H1 (cell line): Measurements from ENCODE around the gene CLDN6. TPM values are rescaled to one million over a fixed set of nuclear protein-coding genes. Genes with fewer than 3 reads are reported as not detected.
A peak's percentile ranks its signal among the peaks of the same experiment; 100 is the strongest.

Experiments
- CTCF ChIA-PET: fragments of 300-600 bp; sonication (Branson Sonifier 250); formaldehyde crosslinking; loops from one replicate; lab custom pipeline; 2021; ENCODE audit not compliant: partially characterized antibody; lab: Charles Lee
- POLR2A ChIA-PET: fragments of 300-600 bp; sonication (Branson Sonifier 250); formaldehyde crosslinking; loops from one replicate; lab custom pipeline; 2021; ENCODE audit warnings: inconsistent platforms; ENCODE audit not compliant: partially characterized antibody; lab: Charles Lee
- DNase-seq, 2 experiments: peaks; one replicate each; pipeline versions ENCODE4 v3.0.0 to v3.0.0-alpha.2; 2010 to 2022; ENCODE audit warnings: low spot score in 2 of 2, low read depth in 1 of 2, mixed read lengths in 1 of 2
- FAIRE-seq: peaks from 2 replicates; lab custom pipeline; 2011; peaks lifted over from hg19 to GRCh38; lab: Jason Lieb, UNC
- H2AFZ ChIP-seq: 2 replicates; pipeline ENCODE4 v1.8.1; 2012; ENCODE audit warnings: low read length, inconsistent platforms
- H2AK5ac ChIP-seq: 2 replicates; pipeline ENCODE4 v1.6.1; 2013; ENCODE audit warnings: low read depth, low read length
- H2BK120ac ChIP-seq: replicated peaks from 2 replicates; pipeline ENCODE3; 2013; ENCODE audit warnings: low read depth, low read length, inconsistent platforms
- H2BK12ac ChIP-seq: 2 replicates; pipeline ENCODE4 v1.6.1; 2013; ENCODE audit warnings: low read depth, low read length
- H2BK15ac ChIP-seq: 2 replicates; pipeline ENCODE4 v1.6.1; 2013; ENCODE audit warnings: low read length
- H2BK20ac ChIP-seq: 2 replicates; pipeline ENCODE4 v1.6.1; 2013; ENCODE audit warnings: low read length
- H2BK5ac ChIP-seq: 2 replicates; pipeline ENCODE4 v1.6.1; 2013; ENCODE audit warnings: low read depth, low read length
- H3K14ac ChIP-seq: 2 replicates; pipeline ENCODE4 v1.6.1; 2013; ENCODE audit warnings: inconsistent platforms; ENCODE audit not compliant: insufficient read length
- H3K18ac ChIP-seq: 2 replicates; pipeline ENCODE4 v1.6.1; 2013; ENCODE audit warnings: low read length; ENCODE audit errors: extremely low read depth
- H3K23ac ChIP-seq: 2 replicates; pipeline ENCODE4 v1.6.1; 2013; ENCODE audit warnings: inconsistent platforms; ENCODE audit not compliant: insufficient read length
- H3K23me2 ChIP-seq: 2 replicates; pipeline ENCODE4 v1.6.1; 2013; ENCODE audit warnings: low read depth, low read length
- H3K27ac ChIP-seq: 2 replicates; pipeline ENCODE4 v1.6.1; 2011; ENCODE audit warnings: low read depth, low read length, inconsistent platforms
- H3K27me3 ChIP-seq, 4 experiments: replicated peaks in 1 of 4; 1 replicate in 1 of 4; 2 replicates in 3 of 4; pipeline versions ENCODE4 v1.6.1 to v1.8.1; 2011 to 2013; ENCODE audit warnings: low read length in 3 of 4, mild to moderate bottlenecking in 3 of 4, inconsistent platforms in 2 of 4, mixed read lengths in 2 of 4, moderate library complexity in 1 of 4; ENCODE audit not compliant: control insufficient read depth in 3 of 4, insufficient read depth in 3 of 4; ENCODE audit errors: extremely low read depth in 1 of 4
- H3K36me3 ChIP-seq, 4 experiments: 2 replicates each; pipeline versions ENCODE4 v1.6.1 to v1.8.1; 2011 to 2013; ENCODE audit warnings: mild to moderate bottlenecking in 4 of 4, low read length in 3 of 4, moderate library complexity in 2 of 4, control low read depth in 1 of 4, inconsistent platforms in 1 of 4; ENCODE audit not compliant: insufficient read depth in 4 of 4, control insufficient read depth in 2 of 4
- H3K4ac ChIP-seq: replicated peaks from 2 replicates; pipeline ENCODE3; 2013; ENCODE audit warnings: low read length, low read depth, mixed read lengths, inconsistent platforms; ENCODE audit not compliant: insufficient read length
- H3K4me1 ChIP-seq, 4 experiments: replicated peaks in 1 of 4; 1 replicate in 1 of 4; 2 replicates in 3 of 4; pipeline versions ENCODE4 v1.6.1 to v1.8.1; 2011 to 2013; ENCODE audit warnings: low read length in 3 of 4, inconsistent platforms in 2 of 4, mixed read lengths in 1 of 4; ENCODE audit not compliant: insufficient read depth in 4 of 4, control insufficient read depth in 3 of 4
- H3K4me2 ChIP-seq, 2 experiments: 2 replicates each; pipeline versions ENCODE4 v1.6.1 to v1.8.1; 2011 to 2013; ENCODE audit warnings: low read depth in 2 of 2, low read length in 2 of 2, control low read depth in 1 of 2, inconsistent platforms in 1 of 2, mild to moderate bottlenecking in 1 of 2; ENCODE audit not compliant: insufficient read depth in 1 of 2
- H3K4me3 ChIP-seq, 4 experiments: fragments of 200-600, 300-600 bp in 1 of 4; sonication (generic), shearing (Covaris generic), sonication (Bioruptor Twin) in 1 of 4; 2 replicates each; pipeline versions ENCODE4 v1.5.1 to v1.8.1; 2011 to 2016; ENCODE audit warnings: low read length in 4 of 4, low read depth in 3 of 4, control low read depth in 2 of 4, inconsistent platforms in 2 of 4, mild to moderate bottlenecking in 2 of 4, mixed read lengths in 1 of 4, moderate library complexity in 1 of 4; ENCODE audit not compliant: insufficient read depth in 2 of 4; ENCODE audit errors: extremely low read depth in 1 of 4
- H3K56ac ChIP-seq: replicated peaks from 2 replicates; pipeline ENCODE3; 2013; ENCODE audit warnings: low read depth, mild to moderate bottlenecking, mixed read lengths, low read length, inconsistent platforms; ENCODE audit not compliant: insufficient read length
- H3K79me1 ChIP-seq: 2 replicates; pipeline ENCODE4 v1.6.1; 2013; ENCODE audit warnings: low read depth, low read length, control low read depth
- H3K79me2 ChIP-seq, 2 experiments: 2 replicates each; pipeline versions ENCODE4 v1.6.1 to v1.8.1; 2012 to 2013; ENCODE audit warnings: low read length in 2 of 2, mild to moderate bottlenecking in 2 of 2, inconsistent platforms in 1 of 2; ENCODE audit not compliant: insufficient read depth in 2 of 2, control insufficient read depth in 1 of 2
- H3K9ac ChIP-seq, 4 experiments: replicated peaks in 1 of 4; 1 replicate in 1 of 4; 2 replicates in 3 of 4; pipeline versions ENCODE4 v1.6.1 to v1.8.1; 2011 to 2013; ENCODE audit warnings: low read depth in 3 of 4, low read length in 3 of 4, control low read depth in 2 of 4, mild to moderate bottlenecking in 2 of 4, moderate library complexity in 2 of 4, inconsistent platforms in 1 of 4; ENCODE audit errors: extremely low read depth in 1 of 4
- H3K9me3 ChIP-seq, 2 experiments: 2 replicates each; pipeline versions ENCODE4 v1.6.1 to v1.8.1; 2012 to 2013; ENCODE audit warnings: mild to moderate bottlenecking in 2 of 2, moderate library complexity in 2 of 2, control low read depth in 1 of 2, inconsistent platforms in 1 of 2, low read depth in 1 of 2, low read length in 1 of 2, mixed read lengths in 1 of 2; ENCODE audit not compliant: insufficient read depth in 2 of 2
- H4K20me1 ChIP-seq, 2 experiments: replicated peaks in 1 of 2; 2 replicates each; pipeline versions ENCODE3 to v1.8.1; 2011 to 2013; ENCODE audit warnings: inconsistent platforms in 2 of 2, low read length in 2 of 2, mild to moderate bottlenecking in 1 of 2; ENCODE audit not compliant: insufficient read depth in 2 of 2, control insufficient read depth in 1 of 2
- H4K5ac ChIP-seq: 2 replicates; pipeline ENCODE4 v1.6.1; 2013; ENCODE audit warnings: low read length, low read depth, mixed read lengths, inconsistent platforms; ENCODE audit not compliant: insufficient read length
- H4K8ac ChIP-seq: 2 replicates; pipeline ENCODE4 v1.8.0; 2013; ENCODE audit warnings: mild to moderate bottlenecking, moderate library complexity, low read length, inconsistent platforms; ENCODE audit not compliant: insufficient read depth; ENCODE audit errors: extremely low read depth
- H4K91ac ChIP-seq: replicated peaks from 2 replicates; pipeline ENCODE3; 2013; ENCODE audit warnings: low read length, mixed read lengths, inconsistent platforms; ENCODE audit not compliant: insufficient read length
- ATF3 ChIP-seq: IDR thresholded peaks from 2 replicates; pipeline ENCODE4 v1.6.1; 2011; ENCODE audit warnings: low read depth, mild to moderate bottlenecking, low read length; ENCODE audit not compliant: insufficient read depth
- CHD1 ChIP-seq: IDR thresholded peaks from 2 replicates; pipeline ENCODE4 v1.6.1; 2012; ENCODE audit warnings: low read depth, low read length, improper control_type of control experiment
- CHD2 ChIP-seq: IDR thresholded peaks from 2 replicates; pipeline ENCODE4 v1.6.1; 2012; ENCODE audit warnings: low read length, improper control_type of control experiment
- EP300 ChIP-seq, 2 experiments: IDR thresholded peaks; 1 replicate in 1 of 2; 2 replicates in 1 of 2; pipeline ENCODE4 v1.6.1; 2011 to 2012; ENCODE audit warnings: low read depth in 2 of 2, low read length in 2 of 2, mild to moderate bottlenecking in 2 of 2, borderline replicate concordance in 1 of 2, inconsistent platforms in 1 of 2, moderate library complexity in 1 of 2
- EZH2 ChIP-seq: fragments of 200-600 bp; sonication (generic); IDR thresholded peaks from 2 replicates; pipeline ENCODE4 v1.7.1; 2012; ENCODE audit warnings: low read depth, mild to moderate bottlenecking, moderate library complexity, low read length, inconsistent platforms; ENCODE audit not compliant: severe bottlenecking
- GABPA ChIP-seq: IDR thresholded peaks from 2 replicates; pipeline ENCODE4 v1.6.1; 2011; ENCODE audit warnings: mild to moderate bottlenecking, low read length, moderate library complexity, borderline replicate concordance; ENCODE audit not compliant: insufficient read depth
- KDM1A ChIP-seq: fragments of 200-600, 300-600 bp; sonication (generic); IDR thresholded peaks from 2 replicates; pipeline ENCODE4 v1.7.1; 2016; ENCODE audit warnings: mild to moderate bottlenecking, low read length, borderline replicate concordance
- KDM4A ChIP-seq: IDR thresholded peaks from one replicate; pipeline ENCODE4 v1.7.1; 2012; ENCODE audit warnings: low read depth, mild to moderate bottlenecking, moderate library complexity, low read length, inconsistent platforms; ENCODE audit not compliant: severe bottlenecking
- POLR2A ChIP-seq, 2 experiments: IDR thresholded peaks; 1 replicate in 1 of 2; 2 replicates in 1 of 2; pipeline ENCODE4 v1.6.1; 2011; ENCODE audit warnings: low read depth in 2 of 2, low read length in 2 of 2, mild to moderate bottlenecking in 2 of 2; ENCODE audit errors: control extremely low read depth in 1 of 2
- POU5F1 ChIP-seq: IDR thresholded peaks from 2 replicates; pipeline ENCODE4 v1.6.1; 2011; ENCODE audit warnings: low read depth, mild to moderate bottlenecking, low read length, moderate library complexity
- RXRA ChIP-seq: IDR thresholded peaks from 2 replicates; pipeline ENCODE4 v1.6.1; 2011; ENCODE audit warnings: low read depth, mild to moderate bottlenecking, low read length, moderate library complexity; ENCODE audit not compliant: insufficient read depth
- SIN3A ChIP-seq, 2 experiments: IDR thresholded peaks in 1 of 2; conservative IDR thresholded peaks in 1 of 2; 2 replicates each; pipeline ENCODE4 v1.6.1; 2011 to 2012; ENCODE audit warnings: low read length in 2 of 2, improper control_type of control experiment in 1 of 2, low read depth in 1 of 2, mild to moderate bottlenecking in 1 of 2
- TBP ChIP-seq: IDR thresholded peaks from 2 replicates; pipeline ENCODE4 v1.6.1; 2011; ENCODE audit warnings: low read depth, low read length, improper control_type of control experiment
- WGBS, 2 experiments: shearing (Covaris generic) in 1 of 2; methylation state at CpG; one replicate each; pipeline versions ENCODE4 v1.1.6 to v1.1.7; 2013 to 2015; ENCODE audit warnings: low lambda C conversion rate in 2 of 2, mixed read lengths in 2 of 2, inconsistent platforms in 1 of 2, low coverage in 1 of 2, missing lambda C conversion rate in 1 of 2; ENCODE audit not compliant: insufficient replicate concordance in 2 of 2, insufficient coverage in 1 of 2, insufficient read length in 1 of 2; ENCODE audit errors: extremely low coverage in 1 of 2, missing lambda C conversion rate in 1 of 2; 5-methylcytosine and 5-hydroxymethylcytosine counted together
- polyA plus RNA-seq, 7 experiments: library from polyadenylated mRNA; depleted of rRNA in 3 of 7; stranded (reverse) in 5 of 7; unstranded in 2 of 7; fragments of >200 nt in 5 of 7; fragments of 200-250 nt in 2 of 7; gene quantifications; 1 replicate in 5 of 7; 2 replicates in 1 of 7; 4 replicates in 1 of 7; pipeline versions ENCODE4 v1.2.1 to v1.2.3, GENCODE V29; 2011 to 2013; ENCODE audit warnings: missing spikeins in 2 of 7, mixed read lengths in 2 of 7
- total RNA-seq: library from RNA; stranded (reverse); fragmentation: NEBNext Ultra II Directional; extraction: Animal tissue kit (Norgen Biotek cat#: 25700); gene quantifications from 2 replicates; pipeline ENCODE4 v1.2.1, GENCODE V29; 2021

The CLDN6 gene
- total and polyA plus RNA-seq, 2 of the 8 experiments (the other 6 are each of a cell fraction or from before 2014, with no cell fraction given) = 747 to 1,115 TPM

GRCh38 chr16:2985462-2985861, 32.5 kb downstream of the CLDN6 start:
- Histone ChIP-seq H3K4me2 (no peak overlapping the region), H2BK20ac (no peak overlapping the region), H3K27me3 (no peaks in the 10 kb centered on the region; a peak in 1 of 7 replicates), H2BK12ac (no peak overlapping the region), H2AFZ (no peak overlapping the region), H3K56ac (no peak overlapping the region), H3K4ac (no peak overlapping the region), H4K20me1 (no peaks in the 10 kb centered on the region), H3K23me2 (peaks cover 7% of the 10 kb centered on the region; the same call in 1 of the 2 replicates), H3K18ac (peak overlapping the region; percentile 32; the same call in 1 of the 2 replicates), H2AK5ac (no peak overlapping the region), H3K9ac (no peak overlapping the region), H3K23ac (no peak overlapping the region), H4K91ac (no peak overlapping the region), H2BK5ac (no peak overlapping the region), H2BK15ac (no peak overlapping the region; the same call in 1 of the 2 replicates), H3K14ac (no peak overlapping the region), H3K36me3 (no peaks in the 10 kb centered on the region), H3K4me1 (peaks cover 3 to 30% (median 23%) of the 10 kb centered on the region in 4 experiments), H3K9me3 (no peaks in the 10 kb centered on the region), H2BK120ac (no peak overlapping the region), H3K27ac (no peak overlapping the region), H4K8ac (no peak overlapping the region; the same call in 1 of the 2 replicates), H3K79me1 (no peaks in the 10 kb centered on the region), H3K4me3 (no peak overlapping the region), H4K5ac (no peak overlapping the region), H3K79me2 (no peaks in the 10 kb centered on the region)
- POLR2A ChIA-PET = interaction anchor here (1.2 to 15.2 kb wide), 5 partner anchors 11 to 71 kb away, joined by 3 to 200 read pairs (median 11); partner anchors contain the start of genes CLDN6, HCFC1R1, THOC6 and TNFRSF12A
- FAIRE-seq (no peak), DNase-seq (no peak)
- CTCF ChIA-PET = interaction anchor here (0.9 to 2.7 kb wide), 12 partner anchors 9 to 46 kb away, joined by 3 to 12 read pairs (median 4); partner anchors contain the start of genes PAQR4 and TNFRSF12A
- WGBS, 2 experiments = 95% methylated on average over 9 of the region's 9 CpGs; no CpG with 5 or more reads in 1 of the 2 experiments
- TF ChIP-seq CHD2 (no peak), POU5F1 (no peak), KDM1A (no peak), CHD1 (no peak), POLR2A (IDR thresholded peaks at IDR 0.05; ENCODE audit: control extremely low read depth in 1 of 2, low read depth in 2 of 2, low read length in 2 of 2) (no peak), EP300 (IDR thresholded peaks at IDR 0.05; ENCODE audit: borderline replicate concordance in 1 of 2, low read depth in 2 of 2, low read length in 2 of 2) (no peak), SIN3A (conservative IDR thresholded peaks at IDR 0.05 in 1 of 2, IDR thresholded peaks at IDR 0.05 in 1 of 2; ENCODE audit: low read depth in 1 of 2, low read length in 2 of 2) (no peak), TBP (no peak), EZH2 (no peak), ATF3 (no peak), GABPA (no peak), KDM4A (no peak), RXRA (no peak)
